IPS-11a (cell line): ENCODE measurements around the gene CXCL6.

ENCODE experiments used
- H3K4me3 ChIP-seq: one replicate; pipeline ENCODE4 v1.5.1; 2013; ENCODE audit warnings: low read depth, low read length, control low read depth

The CXCL6 gene

GRCh38 chr4:73841243-73841925 is 4.9 kb downstream of the CXCL6 start:
- no peak overlapping the region for H3K4me3 ChIP-seq

GRCh38 chr4:73842696-73843095 is 6.2 kb downstream of the CXCL6 start:
- no peak overlapping the region for H3K4me3 ChIP-seq

GRCh38 chr4:73843369-73843768 is 6.9 kb downstream of the CXCL6 start:
- no peak overlapping the region for H3K4me3 ChIP-seq

GRCh38 chr4:73844345-73844744 is 7.9 kb downstream of the CXCL6 start:
- no peak overlapping the region for H3K4me3 ChIP-seq

- H3K4me3 ChIP-seq, result no peak overlapping the region
Measured at GRCh38 chr4:73844806-73845205, 8.3 kb downstream of the CXCL6 start.

- H3K4me3 ChIP-seq, result no peak overlapping the region
Measured at GRCh38 chr4:73847526-73848182, 11.2 kb downstream of the CXCL6 start.

- no peak overlapping the region for H3K4me3 ChIP-seq
Measured at GRCh38 chr4:73848183-73848777, 11.8 kb downstream of the CXCL6 start.

GRCh38 chr4:73850261-73850970 is 13.9 kb downstream of the CXCL6 start:
- no peak overlapping the region for H3K4me3 ChIP-seq

- H3K4me3 ChIP-seq, result no peak overlapping the region
Measured at GRCh38 chr4:73851293-73851692, 14.8 kb downstream of the CXCL6 start.

- H3K4me3 ChIP-seq, result no peak overlapping the region
Measured at GRCh38 chr4:73852771-73853170, 16.3 kb downstream of the CXCL6 start.

- H3K4me3 ChIP-seq, result no peak within 1 kb of the TSS
Measured at GRCh38 chr4:73853246-73853704, 16.8 kb downstream of the CXCL6 start, which contains the start of gene PF4V1. TSS of gene PF4V1 (plus strand) at chr4:73853296. CDS start at chr4:73853363, 67 bp downstream.

GRCh38 chr4:73853718-73854473 is 17.4 kb downstream of the CXCL6 start:
- no peak overlapping the region for H3K4me3 ChIP-seq

GRCh38 chr4:73855406-73855805 is 18.9 kb downstream of the CXCL6 start:
- no peak overlapping the region for H3K4me3 ChIP-seq

GRCh38 chr4:73856518-73856917 is 20.0 kb downstream of the CXCL6 start:
- no peak overlapping the region for H3K4me3 ChIP-seq

GRCh38 chr4:73859614-73860088 is 23.2 kb downstream of the CXCL6 start:
- H3K4me3 ChIP-seq, result no peak overlapping the region

- H3K4me3 ChIP-seq, result no peak overlapping the region
Measured at GRCh38 chr4:73860181-73860580, 23.7 kb downstream of the CXCL6 start.

GRCh38 chr4:73860917-73861316 is 24.4 kb downstream of the CXCL6 start:
- no peak overlapping the region for H3K4me3 ChIP-seq

GRCh38 chr4:73862322-73862721 is 25.8 kb downstream of the CXCL6 start:
- H3K4me3 ChIP-seq, result no peak overlapping the region

GRCh38 chr4:73864365-73864764 is 27.9 kb downstream of the CXCL6 start:
- no peak overlapping the region for H3K4me3 ChIP-seq

GRCh38 chr4:73864961-73865360 is 28.5 kb downstream of the CXCL6 start:
- no peak overlapping the region for H3K4me3 ChIP-seq
